H9 (cell line): ENCODE measurements around the gene CCL25. TPM values are rescaled to one million over a fixed set of nuclear protein-coding genes. Genes with fewer than 3 reads are reported as not detected.

Source experiments
- DNase-seq: peaks from one replicate; pipeline ENCODE4 v3.0.0-alpha.2; 2017
- H2AFZ ChIP-seq: one replicate; pipeline ENCODE4 v1.6.1; 2013; ENCODE audit warnings: mild to moderate bottlenecking, low read length, control low read depth, moderate library complexity
- H2AK5ac ChIP-seq: 2 replicates; pipeline ENCODE4 v1.6.1; 2013; ENCODE audit warnings: low read length, control low read depth, mixed read lengths; ENCODE audit not compliant: insufficient read length
- H2BK120ac ChIP-seq: one replicate; pipeline ENCODE4 v1.6.1; 2013; ENCODE audit warnings: low read depth, mild to moderate bottlenecking, low read length, control low read depth, inconsistent platforms; ENCODE audit not compliant: poor library complexity, severe bottlenecking
- H2BK12ac ChIP-seq: 2 replicates; pipeline ENCODE4 v1.6.1; 2013; ENCODE audit warnings: low read length, control low read depth, mixed read lengths, low read depth; ENCODE audit not compliant: insufficient read length
- H2BK15ac ChIP-seq: 2 replicates; pipeline ENCODE4 v1.6.1; 2013; ENCODE audit warnings: low read depth, low read length, control low read depth
- H2BK20ac ChIP-seq: one replicate; pipeline ENCODE4 v1.6.1; 2013; ENCODE audit warnings: low read depth, mild to moderate bottlenecking, low read length, control low read depth, inconsistent platforms; ENCODE audit not compliant: poor library complexity, severe bottlenecking
- H2BK5ac ChIP-seq: 2 replicates; pipeline ENCODE4 v1.6.1; 2013; ENCODE audit warnings: low read length, control low read depth, mixed read lengths; ENCODE audit not compliant: insufficient read length
- H3K14ac ChIP-seq: 2 replicates; pipeline ENCODE4 v1.6.1; 2013; ENCODE audit warnings: low read length, control low read depth; ENCODE audit not compliant: insufficient read depth
- H3K18ac ChIP-seq: 2 replicates; pipeline ENCODE4 v1.6.1; 2013; ENCODE audit warnings: low read depth, mild to moderate bottlenecking, mixed read lengths, low read length, control low read depth; ENCODE audit not compliant: insufficient read length
- H3K23ac ChIP-seq: 2 replicates; pipeline ENCODE4 v1.6.1; 2013; ENCODE audit warnings: low read length, control low read depth, mixed read lengths, low read depth; ENCODE audit not compliant: insufficient read length
- H3K23me2 ChIP-seq: 2 replicates; pipeline ENCODE4 v1.6.1; 2013; ENCODE audit warnings: low read depth, mild to moderate bottlenecking, mixed read lengths, low read length, control low read depth; ENCODE audit not compliant: insufficient read length, poor library complexity, severe bottlenecking
- H3K27ac ChIP-seq: 2 replicates; pipeline ENCODE4 v1.5.1; 2013; ENCODE audit warnings: low read length, control low read depth, mixed read lengths, low read depth; ENCODE audit not compliant: insufficient read length
- H3K27me3 ChIP-seq: 2 replicates; pipeline ENCODE4 v1.6.1; 2013; ENCODE audit warnings: low read length, control low read depth, inconsistent platforms; ENCODE audit not compliant: insufficient read depth
- H3K4ac ChIP-seq: 2 replicates; pipeline ENCODE4 v1.6.1; 2013; ENCODE audit warnings: low read depth, mild to moderate bottlenecking, control low read depth, inconsistent platforms, low read length, moderate library complexity
- H3K4me1 ChIP-seq: 2 replicates; pipeline ENCODE4 v1.6.1; 2013; ENCODE audit warnings: low read length, control low read depth, inconsistent platforms; ENCODE audit not compliant: insufficient read depth
- H3K4me2 ChIP-seq: 2 replicates; pipeline ENCODE4 v1.6.1; 2013; ENCODE audit warnings: low read length, control low read depth, mixed read lengths; ENCODE audit not compliant: insufficient read length, insufficient read depth
- H3K56ac ChIP-seq: 2 replicates; pipeline ENCODE4 v1.6.1; 2013; ENCODE audit warnings: low read depth, mild to moderate bottlenecking, mixed read lengths, low read length, control low read depth; ENCODE audit not compliant: insufficient read length
- H3K79me1 ChIP-seq: 2 replicates; pipeline ENCODE4 v1.6.1; 2013; ENCODE audit warnings: low read depth, mild to moderate bottlenecking, moderate library complexity, low read length, control low read depth, inconsistent platforms; ENCODE audit not compliant: insufficient read depth, poor library complexity, severe bottlenecking
- H3K79me2 ChIP-seq: 2 replicates; pipeline ENCODE4 v1.6.1; 2013; ENCODE audit warnings: low read length, control low read depth, inconsistent platforms; ENCODE audit not compliant: insufficient read depth
- H3K9ac ChIP-seq: 2 replicates; pipeline ENCODE4 v1.6.1; 2013; ENCODE audit warnings: low read length, control low read depth, mixed read lengths; ENCODE audit not compliant: insufficient read length; ENCODE audit errors: extremely low read depth
- H3K9me3 ChIP-seq: one replicate; pipeline ENCODE4 v1.6.1; 2013; ENCODE audit warnings: low read depth, low read length, inconsistent platforms; ENCODE audit not compliant: control insufficient read depth
- H3T11ph ChIP-seq: one replicate; pipeline ENCODE4 v1.6.1; 2013; ENCODE audit warnings: mild to moderate bottlenecking, low read length, control low read depth, inconsistent platforms
- H4K20me1 ChIP-seq: one replicate; pipeline ENCODE4 v1.6.1; 2013; ENCODE audit not compliant: control insufficient read depth, insufficient read length, insufficient read depth
- H4K5ac ChIP-seq: 2 replicates; pipeline ENCODE4 v1.6.1; 2013; ENCODE audit warnings: low read depth, mild to moderate bottlenecking, mixed read lengths, low read length, control low read depth; ENCODE audit not compliant: insufficient read length
- H4K8ac ChIP-seq: replicated peaks from 2 replicates; pipeline ENCODE4 v1.6.1; 2013; ENCODE audit warnings: low read length, control low read depth, mixed read lengths, low read depth; ENCODE audit not compliant: insufficient read length
- H4K91ac ChIP-seq: 2 replicates; pipeline ENCODE4 v1.6.1; 2013; ENCODE audit warnings: low read depth, mild to moderate bottlenecking, moderate library complexity, mixed read lengths, low read length, control low read depth; ENCODE audit not compliant: insufficient read length
- H3K27ac Mint-ChIP-seq, 3 experiments: 2 replicates in 2 of 3; 3 replicates in 1 of 3; pipeline ENCODE4 v1.8.0; 2020 to 2021; ENCODE audit warnings: mixed read lengths in 3 of 3, mild to moderate bottlenecking in 1 of 3, moderate library complexity in 1 of 3
- H3K27me3 Mint-ChIP-seq: 2 replicates; pipeline ENCODE4 v1.8.0; 2021; ENCODE audit warnings: low read depth, mild to moderate bottlenecking, moderate library complexity, mixed read lengths
- H3K36me3 Mint-ChIP-seq, 3 experiments: 2 replicates in 2 of 3; 3 replicates in 1 of 3; pipeline ENCODE4 v1.8.0; 2020 to 2021; ENCODE audit warnings: low read depth in 3 of 3, mixed read lengths in 3 of 3; ENCODE audit not compliant: insufficient read depth in 1 of 3
- H3K4me1 Mint-ChIP-seq, 2 experiments: 2 replicates each; pipeline ENCODE4 v1.8.0; 2020; ENCODE audit warnings: mixed read lengths in 2 of 2
- H3K4me3 Mint-ChIP-seq, 2 experiments: 2 replicates in 1 of 2; 3 replicates in 1 of 2; pipeline ENCODE4 v1.8.0; 2020 to 2021; ENCODE audit warnings: mild to moderate bottlenecking in 2 of 2, mixed read lengths in 2 of 2, moderate library complexity in 1 of 2
- H3K9me3 Mint-ChIP-seq, 2 experiments: 2 replicates in 1 of 2; 3 replicates in 1 of 2; pipeline ENCODE4 v1.8.0; 2020; ENCODE audit warnings: mild to moderate bottlenecking in 2 of 2, mixed read lengths in 2 of 2, moderate library complexity in 1 of 2
- CTCF ChIP-seq: fragments of 200-600 bp; sonication (generic); conservative IDR thresholded peaks from 3 replicates; pipeline ENCODE4 v1.8.0; 2021; ENCODE audit warnings: antibody characterized with exemption, mild to moderate bottlenecking
- WGBS: extraction: QIAGEN DNeasy Blood & Tissue Kit; methylation state at CpG from one replicate; pipeline ENCODE4 v1.1.7; 2013; ENCODE audit warnings: missing lambda C conversion rate, low lambda C conversion rate, mixed read lengths; ENCODE audit not compliant: insufficient read length; ENCODE audit errors: extremely low coverage; 5-methylcytosine and 5-hydroxymethylcytosine counted together
- total RNA-seq: library from RNA; stranded (reverse); gene quantifications from 2 replicates; pipeline ENCODE4 v1.2.1, GENCODE V29; 2021

Gene CCL25
- total RNA-seq, 1 experiment from 2014 or later = not detected

GRCh38 chr19:8064911-8065874 lies 12.6 kb downstream of the CCL25 start:
- Mint-ChIP-seq H3K36me3 (peaks cover 9 to 12% (median 11%) of the 10 kb centered on the region in 3 experiments), H3K4me3 (no peak overlapping the region), H3K27ac (no peak overlapping the region), H3K9me3 (peaks cover 10% of the 10 kb centered on the region in 2 experiments), H3K27me3 (peaks cover 3% of the 10 kb centered on the region; the same call in 1 of the 2 replicates), H3K4me1 (0 out of 4 replicates have a peak, but pooled peaks cover 0 to 2% of the 10 kb centered on the region in 2 experiments)
- no peaks in the 10 kb centered on the region for H3K4me1 ChIP-seq
- H2BK20ac ChIP-seq = no peak overlapping the region
- H3K79me1 ChIP-seq = no peaks in the 10 kb centered on the region
- H2BK15ac ChIP-seq = no peak overlapping the region
- H3K4me2 ChIP-seq = no peak overlapping the region
- no peak overlapping the region for H3K56ac ChIP-seq
- no peaks in the 10 kb centered on the region for H3K23me2 ChIP-seq
- H4K91ac ChIP-seq = no peak overlapping the region
- no peak overlapping the region for H2AK5ac ChIP-seq
- H3K9me3 ChIP-seq = no peaks in the 10 kb centered on the region
- no peak overlapping the region for H2BK12ac ChIP-seq
- no peak overlapping the region for H2BK120ac ChIP-seq
- no peak overlapping the region for H3K14ac ChIP-seq
- no peak overlapping the region for H3K23ac ChIP-seq
- TF ChIP-seq CTCF = no peak
- no CpG with 5 or more reads among the region's 24 CpGs for WGBS
- H3K4ac ChIP-seq = no peak overlapping the region
- H3K27ac ChIP-seq = no peak overlapping the region
- H4K8ac ChIP-seq = no peak overlapping the region
- no peak overlapping the region for H2AFZ ChIP-seq
- no peaks in the 10 kb centered on the region for H3K79me2 ChIP-seq
- H4K20me1 ChIP-seq = no peaks in the 10 kb centered on the region
- no peak overlapping the region for H3T11ph ChIP-seq
- H2BK5ac ChIP-seq = no peak overlapping the region
- no peak overlapping the region for H3K18ac ChIP-seq
- no peak overlapping the region for H3K9ac ChIP-seq
- H3K27me3 ChIP-seq = no peaks in the 10 kb centered on the region
- no peak for DNase-seq
- no peak overlapping the region for H4K5ac ChIP-seq
